Suppressor macrophage treated with lipopolysaccharide for 1 hour (primary cell): ENCODE results near the gene ITGB6.

Experiments
- DNase-seq, 3 donors: peaks; one replicate each; pipeline ENCODE4 v3.0.0-alpha.2; 2020 to 2022

Gene ITGB6

DNA sequence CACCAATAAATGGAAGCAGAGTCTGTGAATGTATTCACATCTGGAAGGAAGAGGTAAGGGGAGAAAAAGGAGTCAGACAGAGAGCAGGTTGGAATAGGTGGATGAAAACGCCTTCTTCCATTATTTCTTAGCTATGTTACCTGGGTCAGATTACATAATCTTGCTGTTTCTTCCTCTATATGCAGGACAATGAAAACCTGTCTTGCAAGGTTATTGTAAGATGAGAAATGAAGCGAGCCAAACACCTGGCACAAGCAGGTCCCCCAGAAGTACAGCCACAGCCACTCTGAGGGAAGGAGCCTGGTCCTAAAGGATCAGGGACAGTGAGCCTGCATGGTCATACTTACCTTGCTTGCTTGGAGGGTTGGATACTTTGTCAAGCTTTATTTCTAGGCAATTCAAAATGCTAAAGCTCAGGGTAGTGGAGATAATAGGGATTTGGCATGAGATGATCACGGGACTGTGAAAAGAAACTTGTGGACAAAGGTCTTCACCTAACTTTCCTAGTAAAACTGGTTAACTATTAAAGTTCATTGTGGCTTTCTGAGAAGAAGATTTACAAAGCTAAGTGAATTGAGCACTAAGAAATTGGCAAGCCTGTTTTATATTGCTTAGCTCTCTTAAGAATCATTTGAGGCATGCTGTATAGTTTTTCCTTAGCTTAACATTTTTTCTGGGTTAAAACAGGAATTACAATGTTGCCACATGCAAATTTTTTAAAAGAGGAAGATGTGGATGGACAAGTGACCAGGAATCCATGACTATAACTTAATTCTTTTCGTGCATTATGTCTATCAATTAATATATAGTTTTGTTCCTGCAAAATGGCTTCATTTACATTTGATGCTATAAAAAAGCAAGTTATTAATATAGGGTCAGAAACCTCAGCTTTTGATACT lies 121.9 kb downstream of the ITGB6 start:
- peak in 2 of 3 donors; percentile 43 to 59 for DNase-seq

DNA sequence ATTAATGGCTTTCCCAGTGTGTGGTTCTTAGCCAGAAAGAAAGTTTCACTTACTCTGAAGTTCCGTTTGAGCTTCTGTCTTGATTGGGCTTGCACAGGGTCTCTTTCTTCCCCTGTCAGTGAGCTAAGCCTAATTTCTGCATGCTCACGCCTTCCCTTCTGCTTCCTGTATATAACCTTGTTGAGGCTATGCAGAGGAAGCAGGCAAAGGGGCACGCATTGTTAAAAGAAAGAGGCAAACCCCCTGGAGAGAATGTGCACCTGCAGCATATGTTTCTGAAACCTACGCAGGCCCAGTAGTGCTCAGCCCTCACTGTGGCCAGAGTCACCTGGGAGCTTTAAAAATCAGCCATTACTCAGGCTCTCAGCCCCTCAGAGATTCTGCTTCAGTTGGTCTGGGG lies 123.2 kb downstream of the ITGB6 start:
- DNase-seq, result peak in 1 of 3 donors; percentile 24

DNA sequence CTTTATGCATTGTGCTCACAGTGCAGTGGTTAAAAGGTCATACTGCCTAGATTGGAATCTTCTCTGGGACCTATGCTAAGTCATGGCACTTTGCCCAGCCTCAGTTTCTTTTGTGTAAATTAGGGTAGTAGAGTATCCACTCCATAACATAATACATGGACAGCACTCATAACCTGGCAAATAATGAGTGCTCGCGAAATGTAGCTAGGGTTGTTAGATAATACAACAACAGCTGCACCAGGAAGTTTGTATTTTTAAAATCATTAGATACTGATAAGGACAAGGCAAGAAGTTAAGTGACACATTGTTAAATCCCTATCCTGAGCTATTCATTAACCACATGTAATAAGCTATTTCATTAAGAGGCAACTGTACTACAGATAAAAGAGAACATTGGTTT lies 123.8 kb downstream of the ITGB6 start:
- DNase-seq, result no peak

DNA sequence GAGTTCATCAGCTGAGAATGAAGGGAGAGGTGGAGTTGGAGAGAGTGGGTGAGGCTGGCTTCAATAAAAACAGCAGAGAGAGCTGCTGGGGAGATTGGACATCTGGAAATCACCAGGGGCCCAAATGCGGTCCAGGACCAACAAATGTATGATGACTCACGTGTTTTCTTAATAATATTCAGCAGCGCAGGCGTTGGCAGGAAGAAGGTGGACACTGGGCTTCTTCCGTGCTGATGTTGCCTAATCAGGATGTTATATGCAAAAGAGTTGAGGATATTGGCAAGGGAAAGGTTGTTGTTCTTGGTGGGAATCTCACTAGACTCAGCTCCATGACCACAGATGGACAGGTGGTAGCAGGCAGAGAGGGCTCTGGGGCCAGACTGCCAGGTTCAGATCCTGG lies 124.9 kb downstream of the ITGB6 start:
- peak; percentile 34 to 63 (median 57) for DNase-seq

DNA sequence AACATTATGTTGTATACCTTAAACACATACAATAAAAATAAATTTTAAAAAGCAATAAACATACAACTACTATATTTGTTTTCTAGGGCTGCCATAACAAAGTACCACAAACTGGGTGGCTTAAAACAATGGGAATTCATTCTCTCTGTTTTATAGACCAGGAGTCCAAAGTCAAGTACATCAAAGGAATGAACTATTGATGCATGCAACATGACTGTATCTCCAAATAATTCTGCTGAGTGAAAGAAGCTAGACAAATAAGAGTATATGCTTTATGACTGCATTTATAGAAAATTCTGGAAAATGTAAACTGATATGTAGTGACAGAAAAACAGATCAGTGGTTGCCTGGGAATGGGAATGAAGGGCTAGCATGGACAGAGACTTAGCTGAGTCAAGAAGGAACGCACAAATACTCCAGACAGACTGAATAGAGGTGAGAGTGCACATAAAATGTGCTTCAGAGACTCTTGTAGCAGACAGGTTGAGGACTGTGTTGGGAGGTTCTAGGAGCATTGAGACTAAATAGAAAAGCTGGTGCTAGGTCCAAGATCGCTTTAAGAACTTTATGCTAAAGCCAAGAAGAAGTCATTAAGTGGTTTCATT lies 126.7 kb downstream of the ITGB6 start:
- no peak for DNase-seq

DNA sequence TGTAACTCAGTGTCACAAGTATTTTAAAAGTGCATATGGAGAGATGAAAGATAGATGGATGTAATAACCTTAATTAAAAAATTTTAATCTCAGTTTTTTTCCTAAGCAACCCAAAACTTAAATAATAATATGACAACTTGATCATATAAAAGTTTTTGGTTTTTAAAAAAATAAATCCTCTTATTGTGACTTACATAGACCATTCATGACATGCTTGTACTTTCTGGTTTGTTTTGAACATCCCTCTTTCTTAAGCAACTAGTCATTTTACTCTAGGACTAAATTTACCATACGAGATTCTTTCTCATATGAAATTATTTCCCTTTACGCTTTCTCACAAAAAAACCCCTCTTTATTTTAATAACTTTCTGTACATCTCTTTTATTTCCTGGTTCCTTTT lies 131.2 kb downstream of the ITGB6 start:
- DNase-seq, result no peak

DNA sequence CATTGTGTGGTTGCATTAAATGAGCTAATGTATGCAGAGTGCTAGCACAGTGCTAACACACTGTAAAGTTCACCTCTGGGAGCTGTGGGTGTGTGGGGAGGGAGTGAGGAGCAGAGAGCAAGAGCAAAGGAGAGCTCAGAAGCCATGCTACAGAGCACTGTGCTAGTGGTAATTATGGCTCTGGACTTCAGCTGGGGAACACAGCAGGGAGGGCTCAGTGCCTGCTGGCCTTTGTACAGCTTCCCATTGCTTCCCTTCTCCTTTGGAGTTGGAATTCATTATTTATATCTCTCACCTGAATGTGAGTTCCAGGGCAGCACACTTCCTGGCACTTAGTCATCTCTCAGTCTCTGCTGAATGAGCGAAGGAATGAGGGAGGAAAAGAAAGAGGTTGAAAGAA lies 135.2 kb downstream of the ITGB6 start:
- DNase-seq, result no peak

DNA sequence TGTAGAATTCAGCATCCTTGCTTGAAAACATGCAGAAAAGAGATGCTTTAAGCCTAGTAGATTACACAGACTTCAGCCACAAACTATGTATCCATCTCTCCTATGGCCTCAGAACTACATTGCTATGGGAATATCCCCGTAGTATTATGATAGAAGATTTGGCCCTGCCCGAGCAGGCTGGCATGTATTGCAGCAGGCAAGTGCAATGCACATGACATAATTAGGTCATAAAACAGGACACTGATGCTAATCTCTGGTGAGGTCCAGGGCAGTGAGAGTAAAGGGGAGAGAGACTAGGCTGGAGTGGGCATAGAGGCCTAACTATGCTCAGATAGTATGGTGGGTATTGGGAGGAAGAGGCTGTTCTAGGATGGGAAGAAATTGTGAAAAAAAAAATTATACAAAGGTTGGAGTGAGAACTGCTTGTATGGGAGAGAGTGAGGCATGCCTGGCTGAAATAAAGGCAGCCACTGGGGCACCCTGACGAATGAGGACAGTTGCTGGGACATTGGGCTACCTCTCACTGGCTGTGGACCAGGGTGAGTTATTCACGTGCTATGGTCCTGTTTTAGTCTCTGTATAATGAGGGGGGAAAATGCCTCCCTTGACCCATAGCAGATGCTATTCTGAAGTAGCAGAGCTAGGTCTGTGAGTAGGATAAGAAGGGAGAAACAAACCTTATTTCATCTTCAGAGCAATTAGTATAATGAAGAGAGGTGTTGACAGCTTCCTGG lies 136.0 kb downstream of the ITGB6 start:
- no peak for DNase-seq

DNA sequence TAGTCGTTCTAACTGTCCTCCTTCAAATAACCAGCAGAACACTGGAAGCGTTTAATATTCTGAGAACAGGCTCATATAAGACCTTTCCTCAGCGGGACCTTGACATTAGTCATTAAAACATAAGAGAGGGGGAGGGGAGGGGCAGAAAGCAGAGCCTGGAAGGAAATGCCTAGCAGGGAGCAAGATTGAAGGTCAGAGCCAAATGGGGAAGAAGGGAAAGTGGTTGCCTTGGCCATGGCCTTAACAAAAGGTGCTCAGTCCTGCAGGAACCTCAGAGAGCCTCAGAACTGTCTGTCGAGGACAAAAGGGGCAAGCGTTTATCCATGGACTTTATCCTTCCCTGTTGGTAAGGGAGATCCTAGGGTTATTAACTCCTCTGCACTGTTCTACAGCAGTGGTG lies 136.8 kb downstream of the ITGB6 start:
- peak in 2 of 3 donors; percentile 9 to 11 for DNase-seq

DNA sequence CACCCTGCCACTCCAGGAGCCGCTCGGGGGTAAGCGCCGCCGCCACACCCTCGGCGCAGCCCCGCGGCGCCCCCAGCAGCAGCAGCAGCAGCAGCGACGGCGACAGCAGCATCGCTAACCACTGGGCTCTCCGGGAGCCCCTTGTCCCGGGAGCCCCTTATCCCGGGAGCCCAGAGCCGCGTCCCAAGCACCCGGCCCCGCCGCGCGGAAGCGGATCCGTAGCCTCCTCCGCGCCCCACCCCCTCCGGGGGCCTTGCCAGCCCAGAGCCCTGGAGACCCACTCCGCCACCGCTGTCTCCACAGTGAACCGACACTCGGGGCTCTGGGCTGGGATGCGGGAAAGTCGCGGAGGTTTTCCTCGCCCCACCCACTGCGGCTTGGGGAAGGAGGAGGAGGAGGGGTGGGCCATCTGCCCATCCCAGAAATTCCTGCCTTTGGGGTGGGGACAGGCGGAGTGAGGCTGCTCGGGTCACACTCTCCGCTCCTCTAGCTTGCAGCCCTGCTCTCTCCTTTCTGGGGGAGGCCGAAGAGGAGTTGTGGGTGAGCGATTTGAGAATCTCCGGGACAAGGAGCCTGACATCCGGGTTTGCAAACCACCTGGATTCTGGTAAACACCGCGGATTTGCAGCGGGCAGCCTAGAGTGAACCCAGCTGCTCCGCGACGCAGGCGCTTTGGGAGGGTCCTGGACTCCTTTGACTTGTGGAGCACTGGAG lies 137.6 kb downstream of the ITGB6 start, which contains the start of gene PLA2R1:
Gene PLA2R1 (minus strand): TSS at position 324 of the 714 bp plus-strand sequence. CDS start 212 bp downstream, at position 112.
- peak; percentile 21 to 45 (median 23) for DNase-seq

DNA sequence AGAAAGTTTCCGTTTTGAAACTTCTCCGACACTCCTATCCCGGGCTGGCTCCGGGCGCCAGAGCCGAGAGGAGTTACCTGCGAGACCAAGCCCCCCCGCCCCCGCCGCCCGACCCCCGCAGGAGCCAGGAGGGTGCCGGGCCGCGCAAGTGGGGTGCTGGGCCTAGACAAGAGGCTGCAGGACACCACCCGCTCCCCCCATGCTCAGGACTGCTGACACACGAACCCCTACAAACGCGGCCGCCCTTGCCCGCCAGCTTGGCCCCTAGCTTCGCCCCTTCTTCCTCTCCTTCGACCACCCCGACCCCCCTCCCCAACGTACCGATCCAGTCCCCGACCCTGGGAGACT lies 138.2 kb downstream of the ITGB6 start:
- DNase-seq, result peak in 2 of 3 donors; percentile 3 to 16

DNA sequence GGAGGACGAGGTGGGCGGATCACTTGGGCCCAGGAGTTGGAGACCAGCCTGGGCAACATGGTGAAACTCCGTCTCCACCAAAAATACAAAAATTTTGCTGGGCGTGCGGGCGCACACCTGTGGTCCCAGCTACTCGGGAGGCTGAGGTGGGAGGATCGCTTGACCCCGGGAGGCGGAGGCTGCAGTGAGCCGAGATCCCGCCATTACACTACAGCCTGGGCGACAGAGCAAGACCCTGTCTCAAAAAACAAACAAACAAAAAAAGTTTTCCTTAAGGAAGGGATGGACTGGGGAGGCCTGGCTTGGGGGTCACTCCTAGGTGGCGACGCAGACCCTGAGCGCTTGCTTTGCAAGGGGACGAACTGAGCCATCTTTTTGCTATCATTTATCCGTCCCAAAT lies 138.5 kb downstream of the ITGB6 start:
- DNase-seq, result no peak

DNA sequence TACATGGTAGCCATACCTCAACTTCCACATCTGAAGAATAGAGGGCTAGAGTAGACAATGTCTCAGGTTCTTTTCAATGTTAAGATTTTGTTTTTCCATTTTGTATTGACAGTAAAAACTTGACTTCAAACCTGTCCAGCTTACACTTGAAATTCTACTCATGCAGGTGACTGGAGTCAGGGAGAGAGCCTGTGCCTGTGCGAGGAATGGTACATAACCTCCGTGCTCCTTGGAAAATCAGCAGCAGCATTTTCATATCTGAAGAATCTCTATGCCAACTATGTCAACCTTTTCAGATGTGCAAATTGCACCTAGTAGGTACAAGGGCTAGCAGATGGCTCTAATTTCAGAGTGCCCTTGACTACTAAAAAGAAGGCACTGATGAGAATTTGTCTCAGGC lies 139.8 kb downstream of the ITGB6 start:
- DNase-seq, result no peak

DNA sequence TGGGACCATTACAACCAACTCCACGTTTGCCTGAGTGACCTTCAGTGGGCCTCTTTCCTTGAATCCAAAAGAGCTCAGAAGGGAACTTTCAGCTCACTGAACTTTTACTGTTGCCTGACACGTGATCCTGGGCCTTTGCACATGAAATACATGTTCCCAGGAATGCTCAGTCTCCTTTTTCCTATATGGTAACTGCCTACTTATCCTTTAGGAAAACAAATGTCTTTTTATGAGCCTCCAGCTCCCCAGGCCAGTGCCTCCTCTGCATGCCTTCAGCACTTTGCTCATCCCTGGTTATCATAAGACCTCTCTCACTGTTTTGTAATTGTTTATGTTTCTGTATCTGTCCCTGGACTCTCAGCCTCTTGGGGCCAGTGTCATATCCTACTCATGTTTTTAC lies 142.7 kb downstream of the ITGB6 start:
- no peak for DNase-seq

DNA sequence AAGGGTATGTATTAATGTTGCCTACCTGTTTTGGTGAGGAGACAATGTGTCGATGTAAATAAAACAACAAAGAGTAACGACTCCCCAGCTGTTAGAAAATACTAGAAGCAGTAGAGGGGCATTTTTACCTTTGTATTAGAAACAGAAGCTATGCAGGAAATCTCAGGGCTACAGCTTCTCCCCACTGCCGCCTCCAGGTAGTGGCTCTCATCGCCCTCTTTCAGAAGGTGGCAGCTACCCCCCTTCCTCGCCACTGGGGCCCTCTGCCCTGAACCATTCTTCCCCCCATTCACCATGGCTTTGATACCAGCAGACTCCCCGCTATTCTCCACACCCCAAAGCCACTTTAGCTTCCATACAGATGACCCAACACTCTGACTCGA lies 144.4 kb downstream of the ITGB6 start:
- DNase-seq, result no peak

DNA sequence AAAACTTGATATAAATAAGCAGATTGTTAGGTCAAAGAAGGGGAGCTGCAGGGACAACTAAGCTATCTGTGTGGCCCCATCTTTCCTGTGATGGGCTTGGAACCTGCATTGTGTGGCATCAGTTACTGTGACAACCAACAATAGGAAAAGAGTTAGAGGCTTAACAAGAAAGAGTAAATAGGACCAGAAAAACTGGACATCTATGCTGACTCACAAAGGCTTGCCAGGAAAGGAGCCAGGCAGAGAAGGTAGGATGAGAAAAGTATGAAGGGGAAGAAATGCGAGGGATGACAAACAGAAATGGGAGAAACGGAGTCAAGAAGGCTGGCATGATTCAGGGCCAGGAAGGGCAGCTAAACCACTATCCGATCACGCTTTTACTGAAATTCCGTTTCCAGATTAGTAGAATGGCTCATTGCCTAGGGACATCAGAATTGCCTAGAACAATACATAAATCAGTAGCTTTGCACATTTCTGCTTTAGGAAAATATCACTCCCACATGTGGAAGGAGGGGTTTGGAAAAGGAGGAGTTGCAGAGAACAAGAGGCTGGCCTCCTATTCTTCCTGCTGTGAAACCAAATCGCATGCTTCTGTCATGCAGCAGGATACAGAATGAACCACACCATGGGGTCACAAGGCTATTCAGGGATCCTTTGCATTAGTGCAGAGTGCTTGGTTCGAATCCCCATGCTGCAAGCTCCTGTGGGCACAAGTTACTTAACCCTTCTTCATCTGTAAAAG lies 144.9 kb downstream of the ITGB6 start:
- no peak for DNase-seq

DNA sequence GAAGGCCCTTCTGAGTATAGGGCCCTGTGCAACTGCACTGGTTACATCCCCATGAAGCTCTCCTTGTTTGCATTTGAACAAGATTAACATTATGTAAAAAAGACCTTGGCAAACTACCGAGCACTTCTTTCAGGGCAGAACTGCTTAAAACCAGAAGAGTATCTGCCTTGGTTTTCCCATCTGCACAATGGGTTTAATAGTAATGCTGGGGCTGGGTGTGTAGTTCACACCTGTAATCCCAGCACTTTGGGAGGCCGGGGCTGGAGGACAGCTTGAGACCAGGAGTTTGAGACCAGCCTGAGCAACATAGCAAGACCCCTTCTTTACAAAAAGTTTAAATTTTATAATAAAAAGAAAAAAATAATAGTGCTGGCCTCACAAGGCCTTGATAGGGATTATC lies 146.1 kb downstream of the ITGB6 start:
- DNase-seq, result no peak

DNA sequence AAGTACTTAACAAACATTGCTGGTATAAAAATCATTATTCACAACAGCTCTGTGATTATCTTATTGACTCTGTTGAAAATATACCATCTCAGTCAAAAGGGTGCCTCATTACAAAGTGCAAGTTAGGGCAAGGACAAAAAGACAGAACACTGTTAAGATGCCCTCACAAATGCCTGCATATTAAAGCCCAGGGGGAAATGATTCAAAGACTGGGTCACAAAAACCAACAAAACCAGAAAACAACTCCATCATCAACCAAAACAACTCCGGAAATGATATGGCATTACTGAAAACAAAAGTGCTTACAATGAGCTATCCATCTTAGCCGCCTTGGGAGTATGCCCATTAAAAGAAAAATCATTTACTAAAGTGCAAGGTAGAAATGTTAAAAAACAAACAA lies 147.5 kb downstream of the ITGB6 start:
- DNase-seq, result no peak

DNA sequence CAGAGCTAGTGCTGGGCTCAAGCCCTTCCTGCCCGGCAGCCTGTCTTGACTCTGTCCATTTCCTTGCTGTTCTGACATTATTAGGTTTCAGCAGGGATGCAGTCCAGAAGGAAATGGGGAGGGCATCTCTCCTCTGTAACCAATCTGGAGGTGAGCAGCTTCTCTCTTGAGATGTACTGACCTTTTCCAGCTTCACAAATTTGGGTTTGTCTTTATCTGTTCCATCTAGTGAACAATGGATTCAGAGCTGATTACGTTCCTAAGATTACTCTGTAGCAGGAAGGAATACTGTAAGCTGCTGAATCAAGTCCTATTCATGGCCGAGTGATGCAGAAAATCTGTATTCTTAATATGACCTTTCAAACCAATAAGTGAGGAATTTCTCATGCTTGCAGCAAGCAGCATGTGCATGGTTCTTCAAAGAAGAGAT lies 148.7 kb downstream of the ITGB6 start:
- DNase-seq, result no peak

DNA sequence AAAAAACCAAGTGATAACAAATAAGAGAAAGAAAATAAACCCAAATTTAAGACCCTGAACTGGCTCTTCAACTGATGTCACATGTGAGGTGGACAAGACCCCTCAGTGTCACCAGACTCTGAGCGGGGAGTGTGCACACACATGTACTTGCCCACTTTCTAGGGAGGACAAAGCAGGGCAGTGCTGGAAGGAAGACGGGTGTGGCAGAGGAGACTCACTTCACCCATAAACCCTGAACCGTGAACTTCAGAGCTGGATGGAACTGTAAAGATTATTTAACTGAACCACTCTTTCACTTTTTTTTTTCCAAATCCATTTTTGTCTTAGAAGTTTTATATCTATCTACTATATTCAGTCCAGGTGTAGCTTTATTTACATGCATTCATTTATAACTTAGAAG lies 149.9 kb downstream of the ITGB6 start:
- DNase-seq, result no peak
